Measurements from ENCODE around the gene TNS3.

The TNS3 gene

GRCh38 chr7:47233996-47234395, 347.9 kb downstream of the TNS3 start:
- H3K9ac ChIP-seq (ENCODE audit: low read length): no peak overlapping the region
- no peak overlapping the region for H3K4me3 ChIP-seq (ENCODE audit: low read length)
- no peaks in the 10 kb centered on the region for H3K36me3 ChIP-seq (ENCODE audit: control insufficient read depth, insufficient read depth, low read length)
- no peaks in the 10 kb centered on the region for H3K9me3 ChIP-seq (ENCODE audit: control insufficient read depth, low read length)
- no peaks in the 10 kb centered on the region for H3K4me1 ChIP-seq (ENCODE audit: control insufficient read depth, insufficient read depth, low read length)
- no peaks in the 10 kb centered on the region for H3K27me3 ChIP-seq (ENCODE audit: control insufficient read depth, insufficient read depth, low read length)

- Histone ChIP-seq H3K4me1 (ENCODE audit: control insufficient read depth, insufficient read depth, low read length) (no peaks in the 10 kb centered on the region), H3K9ac (ENCODE audit: low read length) (no peak overlapping the region), H3K27me3 (ENCODE audit: control insufficient read depth, insufficient read depth, low read length) (no peaks in the 10 kb centered on the region), H3K4me3 (ENCODE audit: low read length) (no peak overlapping the region), H3K9me3 (ENCODE audit: control insufficient read depth, low read length) (no peaks in the 10 kb centered on the region), H3K36me3 (ENCODE audit: control insufficient read depth, insufficient read depth, low read length) (no peaks in the 10 kb centered on the region)
Observed at GRCh38 chr7:47232751-47233412, 349.0 kb downstream of the TNS3 start.

GRCh38 chr7:47231627-47232026, 350.3 kb downstream of the TNS3 start:
- Histone ChIP-seq H3K27me3 (ENCODE audit: control insufficient read depth, insufficient read depth, low read length) (no peaks in the 10 kb centered on the region), H3K4me3 (ENCODE audit: low read length) (no peak overlapping the region), H3K9ac (ENCODE audit: low read length) (no peak overlapping the region), H3K36me3 (ENCODE audit: control insufficient read depth, insufficient read depth, low read length) (no peaks in the 10 kb centered on the region), H3K9me3 (ENCODE audit: control insufficient read depth, low read length) (no peaks in the 10 kb centered on the region), H3K4me1 (ENCODE audit: control insufficient read depth, insufficient read depth, low read length) (no peaks in the 10 kb centered on the region)

- Histone ChIP-seq H3K36me3 (ENCODE audit: control insufficient read depth, insufficient read depth, low read length) (no peaks in the 10 kb centered on the region), H3K4me3 (ENCODE audit: low read length) (no peak overlapping the region), H3K9ac (ENCODE audit: low read length) (no peak overlapping the region), H3K27me3 (ENCODE audit: control insufficient read depth, insufficient read depth, low read length) (no peaks in the 10 kb centered on the region), H3K4me1 (ENCODE audit: control insufficient read depth, insufficient read depth, low read length) (no peaks in the 10 kb centered on the region), H3K9me3 (ENCODE audit: control insufficient read depth, low read length) (no peaks in the 10 kb centered on the region)
Observed at GRCh38 chr7:47231032-47231431, 350.9 kb downstream of the TNS3 start.

- H3K9me3 ChIP-seq (ENCODE audit: control insufficient read depth, low read length): no peaks in the 10 kb centered on the region
- H3K36me3 ChIP-seq (ENCODE audit: control insufficient read depth, insufficient read depth, low read length): no peaks in the 10 kb centered on the region
- no peak overlapping the region for H3K4me3 ChIP-seq (ENCODE audit: low read length)
- H3K4me1 ChIP-seq (ENCODE audit: control insufficient read depth, insufficient read depth, low read length): no peaks in the 10 kb centered on the region
- no peak overlapping the region for H3K9ac ChIP-seq (ENCODE audit: low read length)
- no peaks in the 10 kb centered on the region for H3K27me3 ChIP-seq (ENCODE audit: control insufficient read depth, insufficient read depth, low read length)
Observed at GRCh38 chr7:47228386-47229014, 353.4 kb downstream of the TNS3 start.

- Histone ChIP-seq H3K4me1 (ENCODE audit: control insufficient read depth, insufficient read depth, low read length) (no peaks in the 10 kb centered on the region), H3K36me3 (ENCODE audit: control insufficient read depth, insufficient read depth, low read length) (no peaks in the 10 kb centered on the region), H3K9me3 (ENCODE audit: control insufficient read depth, low read length) (no peaks in the 10 kb centered on the region), H3K4me3 (ENCODE audit: low read length) (no peak overlapping the region), H3K9ac (ENCODE audit: low read length) (no peak overlapping the region), H3K27me3 (ENCODE audit: control insufficient read depth, insufficient read depth, low read length) (no peaks in the 10 kb centered on the region)
Observed at GRCh38 chr7:47227762-47228177, 354.1 kb downstream of the TNS3 start.

GRCh38 chr7:47226696-47227095, 355.2 kb downstream of the TNS3 start:
- Histone ChIP-seq H3K4me3 (ENCODE audit: low read length) (no peak overlapping the region), H3K27me3 (ENCODE audit: control insufficient read depth, insufficient read depth, low read length) (no peaks in the 10 kb centered on the region), H3K9me3 (ENCODE audit: control insufficient read depth, low read length) (no peaks in the 10 kb centered on the region), H3K4me1 (ENCODE audit: control insufficient read depth, insufficient read depth, low read length) (no peaks in the 10 kb centered on the region), H3K36me3 (ENCODE audit: control insufficient read depth, insufficient read depth, low read length) (no peaks in the 10 kb centered on the region), H3K9ac (ENCODE audit: low read length) (no peak overlapping the region)

GRCh38 chr7:47225387-47226131, 356.4 kb downstream of the TNS3 start:
- no peak overlapping the region for H3K9ac ChIP-seq (ENCODE audit: low read length)
- no peaks in the 10 kb centered on the region for H3K9me3 ChIP-seq (ENCODE audit: control insufficient read depth, low read length)
- no peaks in the 10 kb centered on the region for H3K27me3 ChIP-seq (ENCODE audit: control insufficient read depth, insufficient read depth, low read length)
- no peaks in the 10 kb centered on the region for H3K36me3 ChIP-seq (ENCODE audit: control insufficient read depth, insufficient read depth, low read length)
- H3K4me1 ChIP-seq (ENCODE audit: control insufficient read depth, insufficient read depth, low read length): no peaks in the 10 kb centered on the region
- no peak overlapping the region for H3K4me3 ChIP-seq (ENCODE audit: low read length)
